Activated T-helper 2 cell treated with anti-CD3 and anti-CD28 coated beads, Interferon-gamma antibody, Interleukin-2, Interleukin-4, amounts not matched to agents 10 μg/mL and 5 μg/mL and 100 μg/mL, durations not matched to agents 14 hours and 24 hours and 36 hours (primary cell): Measurements from ENCODE around the gene TAF3. TPM values are rescaled to one million over a fixed set of nuclear protein-coding genes. Genes with fewer than 3 reads are reported as not detected.

Source experiments
- DNase-seq: peaks from one replicate; pipeline ENCODE4 v3.0.0; 2021; ENCODE audit warnings: low spot score
- H3K27ac Mint-ChIP-seq: one replicate; pipeline ENCODE4 v1.8.0; 2021; ENCODE audit warnings: mixed read lengths
- H3K27me3 Mint-ChIP-seq: one replicate; pipeline ENCODE4 v1.8.0; 2021; ENCODE audit warnings: low read depth, mixed read lengths
- H3K36me3 Mint-ChIP-seq: one replicate; pipeline ENCODE4 v1.8.0; 2021; ENCODE audit warnings: low read depth, mixed read lengths
- H3K4me1 Mint-ChIP-seq: one replicate; pipeline ENCODE4 v1.8.0; 2021; ENCODE audit warnings: low read depth, mixed read lengths
- H3K4me3 Mint-ChIP-seq: one replicate; pipeline ENCODE4 v1.8.0; 2021; ENCODE audit warnings: low read depth, mild to moderate bottlenecking, moderate library complexity, mixed read lengths
- H3K9me3 Mint-ChIP-seq: one replicate; pipeline ENCODE4 v1.8.0; 2021; ENCODE audit warnings: mixed read lengths
- intact Hi-C: fragments of 100-400 bp; cut with micrococcal nuclease; formaldehyde crosslinking; loops from one replicate; pipeline ENCODE4 v1.15.1; 2023
- total RNA-seq: library from RNA; stranded (reverse); gene quantifications from 2 replicates; pipeline ENCODE4 v1.2.3, GENCODE V29; 2022

Gene TAF3
- total RNA-seq, 1 donor from 2014 or later, result 17.4 TPM

DNA sequence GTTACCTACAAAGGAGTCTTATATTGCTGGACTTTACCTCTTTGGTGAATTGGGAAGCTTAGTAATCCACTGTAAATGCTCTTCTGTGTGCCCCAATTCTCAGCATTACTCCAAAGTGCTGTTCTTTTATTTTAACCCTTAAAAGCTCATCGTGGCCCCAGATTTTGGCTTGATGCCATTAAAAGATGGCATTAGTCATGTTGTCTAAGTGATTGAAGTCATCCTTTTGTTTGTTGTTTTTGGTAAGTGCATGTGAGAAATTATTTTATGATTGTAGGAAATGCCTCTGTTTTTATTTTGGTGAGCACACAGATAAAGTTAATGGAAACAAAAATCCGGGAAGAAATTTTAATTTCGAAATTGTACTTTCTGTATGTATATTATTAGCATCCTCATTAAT lies 153.6 kb downstream of the TAF3 start:
- intact Hi-C loops, result no loop called here
- Mint-ChIP-seq H3K4me1 (peaks cover 2% of the 10 kb centered on the region), H3K27ac (no peak overlapping the region), H3K36me3 (peaks cover 7% of the 10 kb centered on the region), H3K27me3 (no peaks in the 10 kb centered on the region), H3K9me3 (no peaks in the 10 kb centered on the region), H3K4me3 (no peak overlapping the region)
- no peak for DNase-seq

DNA sequence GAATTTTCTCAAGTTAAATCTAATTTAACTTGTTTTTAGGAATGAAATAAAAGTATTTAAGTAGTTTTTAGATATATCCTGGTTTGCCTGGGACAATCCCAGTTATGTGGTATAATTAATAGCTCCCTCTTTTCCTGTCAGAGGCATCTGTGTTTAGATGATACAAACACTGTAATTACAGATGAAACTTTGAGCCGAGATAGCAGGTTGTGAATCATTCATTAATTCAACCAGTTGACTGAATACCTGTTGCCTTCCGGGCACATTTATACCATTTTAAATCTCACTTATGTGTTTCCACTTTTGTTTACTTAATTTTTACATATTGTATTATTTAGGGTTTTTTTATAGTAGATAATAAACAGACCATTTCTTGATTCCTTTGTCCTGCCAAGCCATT lies 154.1 kb downstream of the TAF3 start:
- H3K36me3 Mint-ChIP-seq, result peaks cover 11% of the 10 kb centered on the region
- no peak overlapping the region for H3K4me3 Mint-ChIP-seq
- no peak for DNase-seq
- H3K27me3 Mint-ChIP-seq, result no peaks in the 10 kb centered on the region
- intact Hi-C loops, result no loop called here
- no peak overlapping the region for H3K27ac Mint-ChIP-seq
- no peaks in the 10 kb centered on the region for H3K9me3 Mint-ChIP-seq
- peaks cover 2% of the 10 kb centered on the region for H3K4me1 Mint-ChIP-seq

DNA sequence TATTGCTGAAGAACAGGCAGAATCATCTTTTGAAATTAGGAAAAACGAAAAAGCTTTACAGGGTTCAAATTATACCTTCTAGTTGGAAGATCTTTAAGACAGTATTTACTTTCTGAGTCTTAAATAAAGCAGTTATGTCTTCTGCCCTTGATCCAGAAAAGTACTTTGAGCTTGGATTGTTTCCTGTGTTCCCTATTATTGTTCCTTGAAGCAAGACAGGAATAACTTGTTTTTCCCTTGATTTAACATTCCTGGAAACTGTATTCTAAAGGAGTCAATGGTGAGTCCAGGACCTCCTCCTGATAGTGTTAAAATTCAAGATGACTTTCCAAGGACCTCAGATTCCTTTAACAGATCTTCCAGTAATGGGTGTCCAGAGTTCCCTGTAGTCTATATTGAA lies 161.9 kb downstream of the TAF3 start:
- Mint-ChIP-seq H3K36me3 (peaks cover 14% of the 10 kb centered on the region), H3K27ac (no peak overlapping the region), H3K4me1 (peaks cover 1% of the 10 kb centered on the region), H3K27me3 (no peaks in the 10 kb centered on the region), H3K9me3 (no peaks in the 10 kb centered on the region), H3K4me3 (no peak overlapping the region)
- no peak for DNase-seq
- intact Hi-C loops, result no loop called here

DNA sequence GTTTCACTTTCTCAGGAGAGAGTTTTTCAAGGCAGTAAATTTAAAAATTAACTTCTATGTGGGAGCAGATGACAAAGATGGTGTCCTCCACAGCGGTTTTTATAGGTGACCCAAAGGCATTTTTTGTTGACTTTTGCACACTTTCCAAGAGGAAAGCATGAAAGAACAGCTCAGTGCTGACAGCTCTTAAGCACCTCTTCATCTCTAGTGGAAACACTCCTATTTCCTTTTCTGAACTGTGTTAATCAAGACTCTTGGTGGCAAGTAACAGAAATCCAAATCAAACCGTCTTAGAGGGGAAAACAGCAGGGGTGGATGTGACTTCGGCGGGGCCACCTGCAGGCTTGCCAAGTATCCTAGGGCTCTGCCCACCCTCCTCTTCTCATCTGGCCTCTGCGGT lies 164.4 kb downstream of the TAF3 start:
- Mint-ChIP-seq H3K9me3 (no peaks in the 10 kb centered on the region), H3K27me3 (no peaks in the 10 kb centered on the region), H3K36me3 (peaks cover 10% of the 10 kb centered on the region), H3K27ac (no peak overlapping the region), H3K4me1 (peaks cover 1% of the 10 kb centered on the region), H3K4me3 (no peak overlapping the region)
- intact Hi-C loops, result no loop called here
- no peak for DNase-seq

DNA sequence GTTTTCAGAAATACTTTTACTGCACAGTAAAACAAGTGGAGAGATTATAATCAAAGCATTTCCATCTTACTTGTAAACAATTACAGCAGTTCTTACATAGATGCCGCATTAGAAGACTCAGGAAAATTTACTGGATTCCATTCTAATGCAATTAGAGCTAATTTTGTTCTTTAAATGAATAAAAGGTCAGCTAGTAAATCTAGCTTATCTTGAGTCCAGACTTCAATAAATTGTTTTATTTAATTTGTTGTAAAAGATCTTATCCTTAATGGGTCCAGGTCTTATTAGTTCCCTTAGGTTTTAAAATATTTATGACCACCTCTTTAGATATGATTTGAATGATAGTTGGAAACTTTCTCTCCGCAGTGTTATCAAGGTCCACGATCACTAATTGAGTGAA lies 166.0 kb downstream of the TAF3 start:
- no peak for DNase-seq
- intact Hi-C loops, result no loop called here
- H3K27me3 Mint-ChIP-seq, result no peaks in the 10 kb centered on the region

DNA sequence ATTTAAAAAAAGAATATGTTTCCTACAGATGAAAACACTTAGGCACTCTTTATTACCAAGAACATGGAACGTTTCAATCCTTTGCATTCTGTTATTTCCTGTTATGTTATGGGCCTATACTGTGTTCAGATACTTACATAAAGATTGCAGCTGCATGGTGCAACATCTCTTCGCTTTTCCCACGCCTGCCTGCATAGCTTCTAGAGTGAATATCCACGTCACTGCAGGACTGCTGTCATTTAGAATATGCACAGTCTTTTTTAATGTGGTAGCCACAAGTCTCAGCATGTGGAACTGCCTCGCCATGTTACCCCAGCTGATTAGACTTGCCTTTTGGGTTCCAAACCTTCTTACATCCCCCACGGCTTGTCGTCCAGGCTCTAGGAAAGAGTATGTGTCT lies 166.6 kb downstream of the TAF3 start:
- Mint-ChIP-seq H3K27me3 (no peaks in the 10 kb centered on the region), H3K36me3 (peaks cover 6% of the 10 kb centered on the region), H3K4me3 (no peak overlapping the region), H3K27ac (no peak overlapping the region), H3K9me3 (no peaks in the 10 kb centered on the region), H3K4me1 (peaks cover 1% of the 10 kb centered on the region)
- intact Hi-C loops, result no loop called here
- no peak for DNase-seq

More for the DNA sequence above, 166.0 kb downstream of the TAF3 start:
- Mint-ChIP-seq H3K9me3 (no peaks in the 10 kb centered on the region), H3K4me3 (no peak overlapping the region), H3K27ac (no peak overlapping the region), H3K4me1 (peaks cover 1% of the 10 kb centered on the region), H3K36me3 (peaks cover 8% of the 10 kb centered on the region)

DNA sequence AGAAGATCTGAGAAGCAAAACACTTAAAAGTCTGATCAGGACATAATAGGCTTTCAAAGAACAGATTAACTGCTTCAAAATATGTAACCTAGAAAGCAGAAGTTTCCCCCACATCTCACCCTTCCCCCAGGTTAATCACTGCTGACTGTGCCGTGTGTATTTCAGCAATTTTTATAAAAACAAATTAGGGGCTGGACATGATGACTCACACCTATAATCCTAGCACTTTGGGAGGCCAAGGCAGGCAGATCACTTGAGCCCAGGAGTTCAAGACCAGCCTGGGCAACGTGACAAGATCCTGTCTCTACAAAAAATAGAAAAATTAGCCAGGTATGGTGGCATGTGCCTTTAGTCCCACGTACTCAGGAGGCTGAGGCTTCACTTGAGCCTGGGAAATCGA lies 168.5 kb downstream of the TAF3 start:
- DNase-seq, result no peak
- H3K4me3 Mint-ChIP-seq, result no peak overlapping the region
- H3K9me3 Mint-ChIP-seq, result no peaks in the 10 kb centered on the region
- peaks cover 6% of the 10 kb centered on the region for H3K36me3 Mint-ChIP-seq
- peaks cover 1% of the 10 kb centered on the region for H3K4me1 Mint-ChIP-seq
- intact Hi-C loops, result no loop called here
- no peak overlapping the region for H3K27ac Mint-ChIP-seq
- H3K27me3 Mint-ChIP-seq, result no peaks in the 10 kb centered on the region

DNA sequence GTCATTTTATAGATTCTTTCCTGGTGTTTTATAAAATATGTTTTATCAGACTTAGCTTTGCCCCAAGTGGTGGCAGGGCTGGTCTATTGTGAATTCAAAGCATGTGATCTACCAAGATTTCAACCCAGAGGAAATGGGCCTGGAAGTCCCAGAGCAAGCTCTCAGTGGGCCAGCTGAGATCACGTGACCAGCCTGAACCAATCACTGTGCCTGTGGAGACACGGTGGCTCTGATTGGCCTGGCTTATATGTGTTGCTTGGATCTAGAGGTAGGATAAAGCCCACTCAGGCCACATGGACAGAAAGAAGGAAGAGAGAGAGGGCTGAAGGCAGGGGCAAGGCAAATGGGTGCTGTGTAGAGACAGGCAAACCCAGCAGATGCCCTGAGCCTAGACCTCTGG lies 170.7 kb downstream of the TAF3 start:
- Mint-ChIP-seq H3K27me3 (no peaks in the 10 kb centered on the region), H3K9me3 (no peaks in the 10 kb centered on the region), H3K4me1 (peaks cover 1% of the 10 kb centered on the region), H3K27ac (no peak overlapping the region), H3K4me3 (no peak overlapping the region), H3K36me3 (peaks cover 11% of the 10 kb centered on the region)
- DNase-seq, result no peak
- intact Hi-C loops, result no loop called here

DNA sequence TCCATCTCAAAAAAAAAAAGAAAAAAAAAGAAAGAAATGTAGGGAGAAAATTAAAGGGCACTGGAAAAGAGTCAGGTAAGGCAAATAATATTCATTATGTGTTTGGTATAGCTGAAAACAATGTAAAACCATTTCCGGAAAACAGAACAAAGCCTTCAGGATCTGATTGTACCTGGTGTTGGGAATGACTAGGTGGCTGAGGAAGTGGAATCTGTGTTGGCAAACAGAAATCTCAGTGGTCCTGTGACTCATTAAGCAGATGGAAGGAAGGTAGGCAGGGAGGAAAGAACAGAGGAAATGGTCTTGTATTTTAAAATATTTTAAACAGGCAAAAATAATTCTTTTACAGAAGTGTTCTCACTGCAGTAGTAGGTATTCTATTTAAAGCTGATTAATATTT lies 180.5 kb downstream of the TAF3 start:
- peaks cover 31% of the 10 kb centered on the region for H3K36me3 Mint-ChIP-seq
- H3K27ac Mint-ChIP-seq, result no peak overlapping the region
- DNase-seq, result no peak
- peaks cover 2% of the 10 kb centered on the region for H3K4me1 Mint-ChIP-seq
- no peaks in the 10 kb centered on the region for H3K27me3 Mint-ChIP-seq
- intact Hi-C loops, result no loop called here
- peaks cover 17% of the 10 kb centered on the region for H3K9me3 Mint-ChIP-seq
- H3K4me3 Mint-ChIP-seq, result no peak overlapping the region

DNA sequence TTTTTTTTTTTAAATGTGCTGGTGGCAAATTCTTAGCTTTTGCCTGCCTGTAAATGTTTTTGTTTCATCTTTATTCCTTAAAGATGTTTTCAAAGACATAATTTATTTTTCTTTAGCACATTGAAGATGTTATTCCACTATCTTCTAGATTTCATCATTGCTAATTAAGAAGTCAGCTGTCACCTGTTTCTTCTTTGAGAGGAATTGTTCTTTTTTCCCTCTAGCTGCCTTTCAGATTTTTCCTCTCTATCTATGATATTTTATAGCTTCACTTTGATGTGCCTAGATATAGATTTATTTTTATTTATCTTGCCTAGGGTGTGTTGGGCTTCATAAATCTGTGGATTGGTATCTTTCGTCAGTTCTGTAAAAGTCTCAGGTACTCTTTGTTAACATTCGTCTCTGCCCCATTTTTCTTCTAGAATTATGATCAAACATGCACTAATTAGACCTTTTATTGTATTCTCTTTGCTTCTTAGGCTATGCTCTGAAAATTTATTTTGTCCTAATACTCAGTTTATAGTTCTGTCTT lies 186.2 kb downstream of the TAF3 start:
- DNase-seq, result no peak
- intact Hi-C loops, result no loop called here
- H3K27ac Mint-ChIP-seq, result no peak overlapping the region
- H3K4me3 Mint-ChIP-seq, result no peak overlapping the region
- H3K4me1 Mint-ChIP-seq, result no peaks in the 10 kb centered on the region
- H3K9me3 Mint-ChIP-seq, result peaks cover 31% of the 10 kb centered on the region
- H3K36me3 Mint-ChIP-seq, result peaks cover 44% of the 10 kb centered on the region
- no peaks in the 10 kb centered on the region for H3K27me3 Mint-ChIP-seq

DNA sequence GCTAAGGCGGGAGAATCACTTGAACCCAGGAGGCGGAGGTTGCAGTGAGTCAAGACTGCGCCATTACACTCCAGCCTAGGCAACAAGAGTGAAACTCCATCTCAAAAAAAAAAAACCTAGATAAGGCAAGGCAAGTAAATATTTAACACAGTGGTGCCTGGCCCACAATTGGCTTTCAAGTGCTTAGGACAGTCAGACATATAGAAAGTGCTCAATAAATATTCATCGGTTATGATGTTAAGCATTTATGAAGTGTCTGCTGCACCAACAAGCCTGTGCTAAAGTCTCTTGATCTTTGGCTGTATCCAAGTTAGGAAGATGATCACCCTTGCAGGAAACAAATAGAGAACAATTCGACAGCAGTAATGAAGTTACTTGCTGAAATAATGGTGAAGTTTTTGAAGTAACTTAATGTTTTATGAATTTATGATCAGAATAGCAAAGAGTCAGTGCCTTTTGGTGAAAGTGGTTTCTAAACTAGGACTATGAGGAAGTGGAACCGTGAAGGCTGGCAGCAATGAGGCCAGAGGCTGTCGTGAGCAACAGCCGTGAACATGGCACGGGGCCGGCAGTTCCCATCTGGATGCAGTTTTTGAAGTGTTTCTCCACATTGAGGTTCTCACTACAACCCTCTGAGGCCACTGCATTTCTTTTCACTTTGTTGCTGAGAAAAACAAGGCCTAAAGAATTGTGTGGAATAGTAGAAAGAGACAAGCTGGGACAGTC lies 188.1 kb downstream of the TAF3 start:
- intact Hi-C loops, result no loop called here
- no peak for DNase-seq
- no peak overlapping the region for H3K4me3 Mint-ChIP-seq
- H3K9me3 Mint-ChIP-seq, result peaks cover 31% of the 10 kb centered on the region
- H3K27me3 Mint-ChIP-seq, result no peaks in the 10 kb centered on the region
- no peak overlapping the region for H3K27ac Mint-ChIP-seq
- peaks cover 46% of the 10 kb centered on the region for H3K36me3 Mint-ChIP-seq
- H3K4me1 Mint-ChIP-seq, result no peaks in the 10 kb centered on the region

DNA sequence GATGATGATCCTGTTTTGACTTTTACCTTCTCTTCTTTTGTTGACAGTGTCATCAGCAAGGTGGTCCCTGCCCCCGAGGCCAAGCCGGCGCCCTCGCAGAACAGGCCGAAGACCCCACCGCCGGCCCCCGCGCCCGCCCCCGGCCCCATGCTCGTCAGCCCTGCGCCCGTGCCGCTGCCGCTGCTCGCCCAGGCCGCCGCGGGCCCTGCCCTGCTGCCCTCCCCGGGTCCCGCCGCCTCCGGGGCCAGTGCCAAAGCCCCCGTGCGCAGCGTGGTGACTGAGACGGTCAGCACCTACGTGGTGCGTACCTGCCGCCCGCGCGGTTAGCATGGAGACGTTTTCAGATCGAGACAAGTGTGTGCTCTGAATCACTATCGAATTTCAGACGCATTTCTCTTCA lies 190.7 kb downstream of the TAF3 start:
- intact Hi-C loops, result no loop called here
- no peak overlapping the region for H3K27ac Mint-ChIP-seq
- H3K4me1 Mint-ChIP-seq, result no peaks in the 10 kb centered on the region
- H3K4me3 Mint-ChIP-seq, result no peak overlapping the region
- no peak for DNase-seq
- H3K36me3 Mint-ChIP-seq, result peaks cover 31% of the 10 kb centered on the region
- H3K27me3 Mint-ChIP-seq, result no peaks in the 10 kb centered on the region
- peaks cover 14% of the 10 kb centered on the region for H3K9me3 Mint-ChIP-seq

DNA sequence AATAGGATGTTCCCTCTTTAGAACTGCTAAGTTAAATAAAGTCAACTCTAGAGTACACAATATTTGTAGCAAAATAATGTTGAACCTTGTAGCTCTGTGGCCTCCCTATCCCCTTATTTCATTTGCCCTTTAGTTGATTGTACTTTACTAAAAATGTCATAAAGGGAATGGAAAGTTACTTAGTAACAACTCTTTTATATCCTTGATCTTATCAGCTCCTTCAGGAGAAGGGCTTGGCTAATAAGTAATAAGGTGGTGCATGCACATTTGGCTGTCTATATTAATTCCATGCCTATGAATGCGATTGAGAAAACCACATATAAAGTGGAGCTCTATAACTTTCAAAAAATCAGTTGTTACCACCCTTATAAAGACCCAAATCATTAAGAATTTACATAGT lies 194.7 kb downstream of the TAF3 start:
- no peaks in the 10 kb centered on the region for H3K4me1 Mint-ChIP-seq
- no peaks in the 10 kb centered on the region for H3K9me3 Mint-ChIP-seq
- intact Hi-C loops, result no loop called here
- no peak overlapping the region for H3K27ac Mint-ChIP-seq
- no peak overlapping the region for H3K4me3 Mint-ChIP-seq
- DNase-seq, result no peak
- H3K36me3 Mint-ChIP-seq, result peaks cover 21% of the 10 kb centered on the region
- H3K27me3 Mint-ChIP-seq, result no peaks in the 10 kb centered on the region

DNA sequence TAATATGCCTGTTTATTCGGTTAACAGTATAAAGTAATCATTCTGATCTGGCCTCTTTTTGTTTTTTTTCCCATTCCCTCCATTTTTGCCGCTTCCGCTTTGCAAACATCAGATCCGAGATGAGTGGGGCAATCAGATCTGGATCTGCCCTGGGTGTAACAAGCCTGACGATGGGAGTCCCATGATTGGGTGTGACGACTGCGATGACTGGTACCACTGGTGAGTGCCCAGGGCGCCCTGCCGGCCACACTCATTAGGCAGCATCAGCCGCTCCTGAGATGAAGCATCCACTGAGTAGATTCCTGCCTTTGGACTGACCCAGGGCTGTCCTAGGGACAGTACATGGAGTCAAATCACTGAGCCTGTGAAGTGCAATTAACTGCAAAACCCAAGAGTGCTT lies 195.3 kb downstream of the TAF3 start:
- no peak for DNase-seq
- no peak overlapping the region for H3K4me3 Mint-ChIP-seq
- no peak overlapping the region for H3K27ac Mint-ChIP-seq
- H3K9me3 Mint-ChIP-seq, result no peaks in the 10 kb centered on the region
- intact Hi-C loops, result no loop called here
- no peaks in the 10 kb centered on the region for H3K27me3 Mint-ChIP-seq
- peaks cover 21% of the 10 kb centered on the region for H3K36me3 Mint-ChIP-seq
- no peaks in the 10 kb centered on the region for H3K4me1 Mint-ChIP-seq
